HepG2 (cell line): Measurements from ENCODE around the gene GIPC2. TPM values are rescaled to one million over a fixed set of nuclear protein-coding genes. Genes with fewer than 3 reads are reported as not detected.

Experiments used
- ATAC-seq: fragments of 200-7000 bp; cut with Tn5 transposase; 3 replicates; pipeline ENCODE4 v1.9.1; 2020; ENCODE audit warnings: mild to moderate bottlenecking, moderate library complexity
- BruUV-seq: library from RNA; stranded (reverse); fragments of 400-500 nt; replicated peaks from 2 replicates; lab custom pipeline; 2021; lab: Mats Ljungman, UMichigan
- CTCF ChIA-PET: fragments of 300-600 bp; formaldehyde crosslinking; extraction: SDS; loops from one replicate; lab custom pipeline; 2021; ENCODE audit warnings: low total read pairs, inconsistent platforms, low intra/inter-chr PET ratio; lab: Yijun Ruan, JAX
- POLR2A ChIA-PET: fragments of 350-600 bp; sonication (Branson Sonifier 250); formaldehyde crosslinking; loops from one replicate; lab custom pipeline; 2020; ENCODE audit warnings: antibody characterized with exemption, inconsistent platforms; lab: Yijun Ruan, JAX
- DNase-seq: peaks from one replicate; pipeline ENCODE4 v3.0.0-alpha.2; 2015; ENCODE audit warnings: low spot score
- FAIRE-seq: peaks from 3 replicates; lab custom pipeline; 2011; peaks lifted over from hg19 to GRCh38; lab: Jason Lieb, UNC
- H2AFZ ChIP-seq: one replicate; pipeline ENCODE4 v1.6.1; 2011; ENCODE audit warnings: low read length, inconsistent platforms
- H3K27ac ChIP-seq: fragments of 300-600 bp; 3 replicates; pipeline ENCODE4 v1.8.0; 2011; ENCODE audit warnings: mixed run types, mild to moderate bottlenecking, mixed read lengths, low read length, inconsistent platforms; ENCODE audit not compliant: insufficient read depth; ENCODE audit errors: extremely low read length
- H3K27me3 ChIP-seq, 2 experiments: fragments of 200-600 bp in 1 of 2; 2 replicates in 1 of 2; 3 replicates in 1 of 2; pipeline versions ENCODE4 v1.6.0 to v1.8.0; 2011; ENCODE audit warnings: low read length in 2 of 2, mild to moderate bottlenecking in 2 of 2, moderate library complexity in 2 of 2, inconsistent platforms in 1 of 2; ENCODE audit not compliant: insufficient read depth in 2 of 2, control insufficient read depth in 1 of 2
- H3K36me3 ChIP-seq, 2 experiments: fragments of 200-600 bp in 1 of 2; replicated peaks in 1 of 2; 2 replicates in 1 of 2; 3 replicates in 1 of 2; pipeline versions ENCODE4 v1.5.1 to v1.8.0; 2011; ENCODE audit warnings: low read length in 2 of 2, inconsistent platforms in 1 of 2; ENCODE audit not compliant: insufficient read depth in 2 of 2, control insufficient read depth in 1 of 2
- H3K4me1 ChIP-seq: 2 replicates; pipeline ENCODE4 v1.5.1; 2012; ENCODE audit warnings: low read length, inconsistent platforms; ENCODE audit not compliant: insufficient read depth
- H3K4me2 ChIP-seq: 2 replicates; pipeline ENCODE4 v1.6.0; 2011; ENCODE audit warnings: low read depth, low read length, inconsistent platforms
- H3K4me3 ChIP-seq, 3 experiments: fragments of 200-600 bp in 1 of 3; sonication (generic), shearing (Covaris generic) in 1 of 3; replicated peaks in 1 of 3; 2 replicates each; pipeline ENCODE4 v1.5.1; 2011 to 2016; ENCODE audit warnings: low read length in 3 of 3, inconsistent platforms in 2 of 3, low read depth in 2 of 3, mild to moderate bottlenecking in 2 of 3, control low read depth in 1 of 3, mixed read lengths in 1 of 3; ENCODE audit not compliant: insufficient read depth in 1 of 3
- H3K79me2 ChIP-seq: one replicate; pipeline ENCODE4 v1.6.1; 2011; ENCODE audit warnings: low read length, inconsistent platforms; ENCODE audit not compliant: insufficient read depth
- H3K9ac ChIP-seq: 2 replicates; pipeline ENCODE4 v1.6.0; 2011; ENCODE audit warnings: mild to moderate bottlenecking, low read depth, low read length, inconsistent platforms; ENCODE audit not compliant: insufficient read depth
- H3K9me3 ChIP-seq: 2 replicates; pipeline ENCODE4 v1.5.1; 2012; ENCODE audit warnings: mild to moderate bottlenecking, low read length
- H4K20me1 ChIP-seq: 2 replicates; pipeline ENCODE4 v1.6.0; 2011; ENCODE audit warnings: inconsistent platforms, mild to moderate bottlenecking, low read length, moderate library complexity; ENCODE audit not compliant: insufficient read depth
- DR1 ChIP-seq: sonication (generic); formaldehyde crosslinking; IDR thresholded peaks from 2 replicates; pipeline ENCODE4 v1.8.0; 2021; ENCODE audit warnings: mild to moderate bottlenecking, missing genetic modification reagents, inconsistent platforms
- ELF4 ChIP-seq: sonication (generic); formaldehyde crosslinking; IDR thresholded peaks from 2 replicates; pipeline ENCODE4 v1.5.0; 2020; ENCODE audit warnings: missing genetic modification reagents, mild to moderate bottlenecking, moderate library complexity, borderline replicate concordance
- FOSL2 ChIP-seq: sonication (generic); formaldehyde crosslinking; IDR thresholded peaks from 2 replicates; pipeline ENCODE4 v1.4.0; 2020; ENCODE audit warnings: missing genetic modification reagents
- HINFP ChIP-seq: sonication (generic); formaldehyde crosslinking; IDR thresholded peaks from 2 replicates; pipeline ENCODE4 v1.4.0; 2020; ENCODE audit warnings: low read depth, mild to moderate bottlenecking, missing genetic modification reagents
- JUN ChIP-seq: sonication (generic); formaldehyde crosslinking; IDR thresholded peaks from 2 replicates; pipeline ENCODE4 v1.4.0; 2020; ENCODE audit warnings: mild to moderate bottlenecking, missing genetic modification reagents
- MATR3 ChIP-seq: sonication (generic); formaldehyde crosslinking; IDR thresholded peaks from 2 replicates; pipeline ENCODE4 v1.4.0; 2020; ENCODE audit warnings: missing genetic modification reagents
- SMC3 ChIP-seq: IDR thresholded peaks from 2 replicates; pipeline ENCODE4 v1.6.1; 2011; ENCODE audit warnings: low read length, improper control_type of control experiment
- SP5 ChIP-seq: IDR thresholded peaks from 2 replicates; pipeline ENCODE4 v1.6.1; 2016; ENCODE audit warnings: low read depth, borderline replicate concordance
- ZBTB21 ChIP-seq: sonication (generic); formaldehyde crosslinking; IDR thresholded peaks from 2 replicates; pipeline ENCODE4 v1.4.0; 2020; ENCODE audit warnings: missing genetic modification reagents
- ZMAT5 ChIP-seq: sonication (generic); formaldehyde crosslinking; IDR thresholded peaks from 2 replicates; pipeline ENCODE4 v1.5.0; 2020; ENCODE audit warnings: mild to moderate bottlenecking, low read depth, missing genetic modification reagents, borderline replicate concordance
- ZNF160 ChIP-seq: sonication (generic); formaldehyde crosslinking; IDR thresholded peaks from 2 replicates; pipeline ENCODE4 v1.8.0; 2022; ENCODE audit warnings: mild to moderate bottlenecking, inconsistent platforms, missing genetic modification reagents
- ZNF720 ChIP-seq: sonication (generic); formaldehyde crosslinking; IDR thresholded peaks from 2 replicates; pipeline ENCODE4 v1.4.0; 2020; ENCODE audit warnings: missing genetic modification reagents
- ZNF747 ChIP-seq: sonication (generic); formaldehyde crosslinking; IDR thresholded peaks from 2 replicates; pipeline ENCODE4 v1.8.1; 2023; ENCODE audit warnings: missing genetic modification reagents, mild to moderate bottlenecking, borderline replicate concordance
- ZNF761 ChIP-seq: sonication (generic); formaldehyde crosslinking; conservative IDR thresholded peaks from 2 replicates; pipeline ENCODE4 v1.4.0; 2020; ENCODE audit warnings: mild to moderate bottlenecking, missing genetic modification reagents
- WGBS: methylation state at CpG from one replicate; pipeline ENCODE4 v1.1.6; 2017; ENCODE audit warnings: low lambda C conversion rate; 5-methylcytosine and 5-hydroxymethylcytosine counted together
- in situ Hi-C: cut with HindIII; loops from 2 replicates; pipeline ENCODE4 v1.10.0; 2017; ENCODE audit warnings: low pct_unique_long_range_greater_than_20kb; ENCODE audit not compliant: extremely low pct_ligation_motif_present
- intact Hi-C: fragments of 100-400 bp; cut with micrococcal nuclease; formaldehyde crosslinking; loops from one replicate; pipeline ENCODE4 v1.10.0; 2022; ENCODE audit not compliant: unreplicated experiment
- polyA plus RNA-seq, 8 experiments: library from polyadenylated mRNA; depleted of rRNA in 3 of 8; stranded (reverse) in 7 of 8; unstranded in 1 of 8; fragments of >200 nt; fragmentation: Illumina TruSeq in 4 of 8; extraction: Trizol in 4 of 8; gene quantifications; 2 replicates each; pipeline versions ENCODE4 v1.2.1 to v1.2.3, GENCODE V29; 2011 to 2016; ENCODE audit warnings: low read depth in 4 of 8, missing spikeins in 1 of 8, mixed read lengths in 1 of 8; ENCODE audit not compliant: insufficient read depth in 1 of 8
- total RNA-seq, 5 experiments: library from RNA; depleted of rRNA; stranded (reverse); fragments of >200 nt; fragmentation: Illumina TruSeq; extraction: Trizol; gene quantifications; 2 replicates each; pipeline ENCODE4 v1.2.3, GENCODE V29; 2016; ENCODE audit warnings: low read depth in 1 of 5

GIPC2 gene
- total and polyA plus RNA-seq, 2 of the 13 experiments (the other 11 are each of a cell fraction or from before 2014, with no cell fraction given), result 6.1 to 21.6 TPM

- WGBS, result 95% methylated on average over 3 of the region's 3 CpGs
- POLR2A ChIA-PET, result no interaction called here
Measured at GRCh38 chr1:78091886-78092285, 46.1 kb downstream of the GIPC2 start.

More at GRCh38 chr1:78091886-78092285, 46.1 kb downstream of the GIPC2 start:
- Histone ChIP-seq H3K9me3 (peaks cover under 1% of the 10 kb centered on the region), H3K4me3 (no peak overlapping the region), H4K20me1 (no peaks in the 10 kb centered on the region), H3K27ac (no peak overlapping the region), H3K27me3 (no peaks in the 10 kb centered on the region), H3K36me3 (no peaks in the 10 kb centered on the region), H3K4me2 (no peak overlapping the region), H2AFZ (no peak overlapping the region), H3K9ac (no peak overlapping the region), H3K4me1 (peaks cover 12% of the 10 kb centered on the region), H3K79me2 (no peaks in the 10 kb centered on the region)
- intact Hi-C loops, result no loop called here
- DNase-seq, result no peak
- no TSS peak for BruUV-seq
- FAIRE-seq, result no peak
- CTCF ChIA-PET, result no interaction called here
- TF ChIP-seq HINFP (CRISPR knock-in tag), result no peak
- no peak for TF ChIP-seq SMC3
- no peak for TF ChIP-seq DR1 (CRISPR knock-in tag)
- no peak for TF ChIP-seq FOSL2 (CRISPR knock-in tag)
- TF ChIP-seq MATR3, result no peak
- TF ChIP-seq JUN (CRISPR knock-in tag), result no peak
- no peak for TF ChIP-seq ZNF747 (CRISPR knock-in tag)
- TF ChIP-seq SP5 (CRISPR knock-in tag), result no peak
- TF ChIP-seq ZMAT5 (CRISPR knock-in tag), result no peak
- TF ChIP-seq ZNF761 (CRISPR knock-in tag), result no peak
- TF ChIP-seq ELF4 (CRISPR knock-in tag), result no peak
- TF ChIP-seq ZBTB21 (CRISPR knock-in tag), result no peak
- no peak for TF ChIP-seq ZNF160 (CRISPR knock-in tag)
- no peak for TF ChIP-seq ZNF720
- no peak for ATAC-seq
- in situ Hi-C loops, result no loop called here
